Endothelial cell (in vitro differentiated cells): ENCODE results near the gene LARGE1. TPM values are rescaled to one million over a fixed set of nuclear protein-coding genes. Genes with fewer than 3 reads are reported as not detected.

Experiments used
- DNase-seq: peaks from one replicate; pipeline ENCODE4 v3.0.0; 2021; ENCODE audit warnings: low spot score
- H3K27ac Mint-ChIP-seq: one replicate; pipeline ENCODE4 v1.8.0; 2021; ENCODE audit warnings: mixed read lengths, inconsistent platforms; ENCODE audit not compliant: unreplicated experiment
- H3K27me3 Mint-ChIP-seq: one replicate; pipeline ENCODE4 v1.8.0; 2021; ENCODE audit warnings: mild to moderate bottlenecking, moderate library complexity, mixed read lengths, inconsistent platforms; ENCODE audit not compliant: unreplicated experiment
- H3K36me3 Mint-ChIP-seq: one replicate; pipeline ENCODE4 v1.8.0; 2021; ENCODE audit warnings: mild to moderate bottlenecking, low read depth, mixed read lengths, inconsistent platforms; ENCODE audit not compliant: unreplicated experiment
- H3K4me1 Mint-ChIP-seq: one replicate; pipeline ENCODE4 v1.8.0; 2021; ENCODE audit warnings: mild to moderate bottlenecking, mixed read lengths, inconsistent platforms; ENCODE audit not compliant: unreplicated experiment
- H3K4me3 Mint-ChIP-seq: one replicate; pipeline ENCODE4 v1.8.0; 2021; ENCODE audit warnings: mild to moderate bottlenecking, mixed read lengths, inconsistent platforms; ENCODE audit not compliant: unreplicated experiment
- H3K9me3 Mint-ChIP-seq: one replicate; pipeline ENCODE4 v1.8.0; 2021; ENCODE audit warnings: mixed read lengths, inconsistent platforms; ENCODE audit not compliant: unreplicated experiment
- total RNA-seq: library from RNA; stranded (reverse); fragmentation: NEBNext Ultra II Directional; extraction: Animal tissue kit (Norgen Biotek cat#: 25700); gene quantifications from one replicate; pipeline ENCODE4 v1.2.1, GENCODE V29; 2021; ENCODE audit not compliant: unreplicated experiment
- TF ChIP-seq, protein P1 (sequence below): fragments of 200-600 bp; sonication (generic); IDR thresholded peaks from one replicate; pipeline ENCODE4 v1.5.0; 2021; ENCODE audit warnings: antibody characterized with exemption; ENCODE audit not compliant: unreplicated experiment

LARGE1 gene
- total RNA-seq, 1 donor from 2014 or later: 25.4 TPM

DNA sequence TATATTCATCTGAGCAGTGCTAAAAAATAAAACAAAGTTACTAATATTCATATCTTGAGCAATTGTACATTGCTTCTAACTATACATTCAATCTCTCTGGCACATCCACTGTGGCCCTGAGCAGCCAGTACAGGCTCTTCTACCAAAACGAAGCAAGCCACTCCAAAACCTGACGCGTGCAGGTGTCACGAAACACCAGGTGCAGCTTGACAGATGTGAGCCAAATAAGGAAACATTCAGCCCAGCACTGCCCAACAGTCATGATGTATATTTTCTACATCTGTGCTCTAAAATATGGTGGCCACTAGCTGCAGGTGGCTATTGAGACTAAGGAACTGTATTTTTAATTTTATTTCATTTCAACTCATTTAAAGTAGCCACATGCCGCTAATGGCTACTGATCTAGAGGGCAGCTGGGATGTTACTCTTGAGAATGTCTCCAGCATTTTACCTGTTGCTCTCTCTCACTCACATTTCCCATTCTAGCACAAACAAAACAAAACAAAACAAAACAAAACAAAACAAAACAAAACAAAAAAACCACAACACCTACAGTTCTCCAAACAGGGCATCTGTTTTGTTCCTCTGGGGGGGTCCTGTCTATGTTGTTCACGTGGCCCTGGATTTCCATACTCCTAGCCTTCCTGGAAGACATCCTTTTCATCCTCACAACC, 77.7 kb downstream of the LARGE1 start:
- TF ChIP-seq, protein P1, sequence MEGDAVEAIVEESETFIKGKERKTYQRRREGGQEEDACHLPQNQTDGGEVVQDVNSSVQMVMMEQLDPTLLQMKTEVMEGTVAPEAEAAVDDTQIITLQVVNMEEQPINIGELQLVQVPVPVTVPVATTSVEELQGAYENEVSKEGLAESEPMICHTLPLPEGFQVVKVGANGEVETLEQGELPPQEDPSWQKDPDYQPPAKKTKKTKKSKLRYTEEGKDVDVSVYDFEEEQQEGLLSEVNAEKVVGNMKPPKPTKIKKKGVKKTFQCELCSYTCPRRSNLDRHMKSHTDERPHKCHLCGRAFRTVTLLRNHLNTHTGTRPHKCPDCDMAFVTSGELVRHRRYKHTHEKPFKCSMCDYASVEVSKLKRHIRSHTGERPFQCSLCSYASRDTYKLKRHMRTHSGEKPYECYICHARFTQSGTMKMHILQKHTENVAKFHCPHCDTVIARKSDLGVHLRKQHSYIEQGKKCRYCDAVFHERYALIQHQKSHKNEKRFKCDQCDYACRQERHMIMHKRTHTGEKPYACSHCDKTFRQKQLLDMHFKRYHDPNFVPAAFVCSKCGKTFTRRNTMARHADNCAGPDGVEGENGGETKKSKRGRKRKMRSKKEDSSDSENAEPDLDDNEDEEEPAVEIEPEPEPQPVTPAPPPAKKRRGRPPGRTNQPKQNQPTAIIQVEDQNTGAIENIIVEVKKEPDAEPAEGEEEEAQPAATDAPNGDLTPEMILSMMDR: no peak
- H3K27ac Mint-ChIP-seq: no peak overlapping the region
- DNase-seq: no peak
- H3K9me3 Mint-ChIP-seq: no peaks in the 10 kb centered on the region
- H3K4me1 Mint-ChIP-seq: peaks cover 15% of the 10 kb centered on the region
- H3K36me3 Mint-ChIP-seq: no peaks in the 10 kb centered on the region
- no peaks in the 10 kb centered on the region for H3K27me3 Mint-ChIP-seq
- H3K4me3 Mint-ChIP-seq: no peak overlapping the region

DNA sequence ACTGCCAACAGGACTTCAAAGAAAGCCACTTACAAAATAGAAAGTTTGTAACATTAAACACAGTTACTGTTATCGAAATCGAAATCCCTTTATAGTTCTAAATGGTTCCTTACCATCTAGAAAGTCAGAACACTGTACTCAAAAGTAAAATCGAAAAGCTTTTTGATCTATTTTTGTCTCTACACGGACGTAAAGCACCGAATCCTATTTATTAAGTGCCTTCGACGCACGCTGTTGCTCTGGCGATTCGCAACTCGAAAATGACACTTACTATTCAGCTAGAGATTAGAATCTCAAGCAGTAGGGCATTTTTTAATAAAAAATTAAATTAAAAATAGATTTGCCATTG, 78.3 kb downstream of the LARGE1 start:
- H3K4me3 Mint-ChIP-seq: no peak overlapping the region
- TF ChIP-seq, protein P1: no peak
- H3K36me3 Mint-ChIP-seq: no peaks in the 10 kb centered on the region
- H3K4me1 Mint-ChIP-seq: peaks cover 15% of the 10 kb centered on the region
- no peaks in the 10 kb centered on the region for H3K27me3 Mint-ChIP-seq
- no peak overlapping the region for H3K27ac Mint-ChIP-seq
- H3K9me3 Mint-ChIP-seq: no peaks in the 10 kb centered on the region
- DNase-seq: no peak

DNA sequence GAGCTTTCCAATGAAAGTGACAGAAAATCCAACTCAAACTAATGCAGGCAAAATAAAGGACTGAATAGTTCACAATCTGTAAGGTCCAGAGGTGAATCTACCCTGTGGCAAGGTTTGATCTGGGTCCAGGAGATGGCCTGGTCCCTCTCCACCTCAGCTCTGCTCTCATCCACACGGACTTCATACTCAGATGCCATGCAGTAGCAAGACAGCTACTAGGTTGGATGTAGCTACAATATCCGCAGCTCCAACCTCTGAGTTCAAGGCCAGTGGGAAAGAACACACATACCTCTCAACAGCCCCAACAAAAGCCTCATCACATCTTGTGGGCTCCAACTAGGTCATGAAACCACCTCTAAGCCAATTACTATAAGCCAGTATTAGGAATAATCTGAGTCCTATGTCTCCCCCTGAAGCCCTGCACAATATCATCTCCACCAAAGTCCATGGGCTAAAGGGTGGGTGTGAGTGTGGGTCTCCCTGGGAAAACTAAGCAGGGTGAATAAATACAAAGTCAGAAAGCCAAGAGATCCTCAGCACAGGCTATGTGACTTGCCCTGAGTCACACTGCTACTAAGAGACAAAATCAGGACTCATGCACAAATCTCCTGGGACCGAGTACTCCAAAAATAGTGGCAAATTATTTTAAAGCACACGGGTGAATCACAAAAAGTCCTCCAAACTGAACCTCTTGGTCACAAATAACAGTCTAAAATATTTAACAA, 78.8 kb downstream of the LARGE1 start:
- Mint-ChIP-seq H3K27ac (no peak overlapping the region), H3K4me1 (peaks cover 15% of the 10 kb centered on the region)

DNA sequence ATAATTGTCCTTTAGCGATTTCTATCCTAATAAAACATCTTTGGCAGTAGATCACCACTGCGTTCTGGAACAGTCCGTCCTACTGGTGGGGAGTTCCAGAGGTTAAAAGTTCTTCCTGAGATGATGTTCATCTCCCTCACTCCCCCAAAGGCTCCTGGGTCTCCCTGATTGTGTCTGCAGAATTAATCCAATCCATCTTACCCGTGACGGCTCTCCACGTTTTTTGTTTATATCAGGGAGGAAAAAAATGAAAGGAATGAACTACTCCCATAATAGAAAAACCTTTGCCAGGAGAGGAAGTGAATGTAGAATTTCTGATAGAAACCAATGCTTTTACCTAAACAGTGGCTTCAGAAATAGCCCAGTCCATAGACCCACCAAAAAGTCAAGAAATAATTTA, 81.6 kb downstream of the LARGE1 start:
- Mint-ChIP-seq H3K9me3 (no peaks in the 10 kb centered on the region), H3K27me3 (no peaks in the 10 kb centered on the region), H3K4me1 (peaks cover 11% of the 10 kb centered on the region), H3K4me3 (no peak overlapping the region), H3K36me3 (no peaks in the 10 kb centered on the region), H3K27ac (no peak overlapping the region)
- DNase-seq: no peak
- TF ChIP-seq, protein P1: no peak

More for the DNA sequence above, 78.8 kb downstream of the LARGE1 start:
- Mint-ChIP-seq H3K27me3 (no peaks in the 10 kb centered on the region), H3K4me3 (no peak overlapping the region), H3K9me3 (no peaks in the 10 kb centered on the region), H3K36me3 (no peaks in the 10 kb centered on the region)
- TF ChIP-seq, protein P1: no peak
- DNase-seq: no peak

DNA sequence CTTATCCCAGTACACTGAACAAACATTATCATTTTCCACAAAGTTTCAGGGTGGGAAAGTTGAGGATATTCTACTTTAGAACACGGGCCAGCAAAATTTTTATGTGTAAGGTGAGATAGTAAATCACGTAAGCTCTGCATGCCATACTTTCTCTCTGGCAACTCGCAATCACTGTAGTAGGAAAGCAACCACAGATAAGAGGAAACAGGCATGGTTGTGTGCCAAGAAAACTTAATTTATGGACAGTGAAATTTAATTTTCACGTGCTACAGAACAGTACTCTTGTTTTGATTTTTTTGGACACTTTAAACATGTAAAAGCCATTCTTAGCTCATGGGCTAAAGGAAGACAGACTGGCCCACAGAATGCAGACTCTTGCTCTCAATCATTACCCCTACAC, 82.5 kb downstream of the LARGE1 start:
- H3K4me1 Mint-ChIP-seq: peaks cover 5% of the 10 kb centered on the region
- TF ChIP-seq, protein P1: no peak
- H3K27ac Mint-ChIP-seq: no peak overlapping the region
- DNase-seq: no peak
- no peak overlapping the region for H3K4me3 Mint-ChIP-seq
- H3K9me3 Mint-ChIP-seq: no peaks in the 10 kb centered on the region
- H3K36me3 Mint-ChIP-seq: no peaks in the 10 kb centered on the region
- no peaks in the 10 kb centered on the region for H3K27me3 Mint-ChIP-seq
